ENCODE measurements around the gene GPC1.

- TF ChIP-seq, protein P1, sequence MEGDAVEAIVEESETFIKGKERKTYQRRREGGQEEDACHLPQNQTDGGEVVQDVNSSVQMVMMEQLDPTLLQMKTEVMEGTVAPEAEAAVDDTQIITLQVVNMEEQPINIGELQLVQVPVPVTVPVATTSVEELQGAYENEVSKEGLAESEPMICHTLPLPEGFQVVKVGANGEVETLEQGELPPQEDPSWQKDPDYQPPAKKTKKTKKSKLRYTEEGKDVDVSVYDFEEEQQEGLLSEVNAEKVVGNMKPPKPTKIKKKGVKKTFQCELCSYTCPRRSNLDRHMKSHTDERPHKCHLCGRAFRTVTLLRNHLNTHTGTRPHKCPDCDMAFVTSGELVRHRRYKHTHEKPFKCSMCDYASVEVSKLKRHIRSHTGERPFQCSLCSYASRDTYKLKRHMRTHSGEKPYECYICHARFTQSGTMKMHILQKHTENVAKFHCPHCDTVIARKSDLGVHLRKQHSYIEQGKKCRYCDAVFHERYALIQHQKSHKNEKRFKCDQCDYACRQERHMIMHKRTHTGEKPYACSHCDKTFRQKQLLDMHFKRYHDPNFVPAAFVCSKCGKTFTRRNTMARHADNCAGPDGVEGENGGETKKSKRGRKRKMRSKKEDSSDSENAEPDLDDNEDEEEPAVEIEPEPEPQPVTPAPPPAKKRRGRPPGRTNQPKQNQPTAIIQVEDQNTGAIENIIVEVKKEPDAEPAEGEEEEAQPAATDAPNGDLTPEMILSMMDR (IDR thresholded peaks at IDR 0.05; ENCODE audit: low read length), result no peak
- TF ChIP-seq EZH2 (IDR thresholded peaks at IDR 0.05; ENCODE audit: borderline replicate concordance, low read length), result no peak
Observed at GRCh38 chr2:240389302-240389805, 46.1 kb upstream of the GPC1 start.
